ENCODE results near the gene TSPAN17. TPM values are rescaled to one million over a fixed set of nuclear protein-coding genes. Genes with fewer than 3 reads are reported as not detected.

The TSPAN17 gene
- total RNA-seq, 2 experiments from 2014 or later = 24.6 to 26.3 TPM

GRCh38 chr5:176700239-176700847, 53.1 kb downstream of the TSPAN17 start:
- H3K9me3 Mint-ChIP-seq = no peaks in the 10 kb centered on the region
- peak; percentile 39 for ATAC-seq
- intact Hi-C loops (cut with micrococcal nuclease) = no loop called here
- CTCF ChIA-PET = interaction anchor here (1.6 kb wide), 1 partner anchor 412 kb away, joined by 3 read pairs; no protein-coding TSS in a partner anchor
- no peak overlapping the region for H3K4me3 Mint-ChIP-seq
- H3K27me3 Mint-ChIP-seq = peaks cover 32% of the 10 kb centered on the region
- H3K36me3 Mint-ChIP-seq (ENCODE audit: low read depth) = no peaks in the 10 kb centered on the region
- H3K4me1 Mint-ChIP-seq (ENCODE audit: low read depth) = no peaks in the 10 kb centered on the region
- POLR2A ChIA-PET = no interaction called here
- peak; percentile 28 for DNase-seq
- peak; percentile 25 for TF ChIP-seq CTCF (IDR thresholded peaks at IDR 0.05)
- no peak overlapping the region for H3K27ac Mint-ChIP-seq

GRCh38 chr5:176702671-176703641, 55.7 kb downstream of the TSPAN17 start:
- intact Hi-C loops (cut with micrococcal nuclease) = no loop called here
- H3K27me3 Mint-ChIP-seq = peaks cover 29% of the 10 kb centered on the region
- DNase-seq = no peak
- TF ChIP-seq CTCF (IDR thresholded peaks at IDR 0.05) = no peak
- ChIA-PET CTCF (interaction anchor here (0.5 kb wide), 1 partner anchor 265 kb away, joined by 3 read pairs; no protein-coding TSS in a partner anchor), POLR2A (no interaction called here)
- H3K4me3 Mint-ChIP-seq = no peak overlapping the region
- H3K27ac Mint-ChIP-seq = no peak overlapping the region
- ATAC-seq = no peak
- H3K36me3 Mint-ChIP-seq (ENCODE audit: low read depth) = no peaks in the 10 kb centered on the region
- no peaks in the 10 kb centered on the region for H3K9me3 Mint-ChIP-seq
- no peaks in the 10 kb centered on the region for H3K4me1 Mint-ChIP-seq (ENCODE audit: low read depth)

GRCh38 chr5:176703857-176704256, 56.6 kb downstream of the TSPAN17 start:
- TF ChIP-seq CTCF (IDR thresholded peaks at IDR 0.05) = no peak
- ATAC-seq = no peak
- ChIA-PET POLR2A (no interaction called here), CTCF (no interaction called here)
- Mint-ChIP-seq H3K36me3 (ENCODE audit: low read depth) (no peaks in the 10 kb centered on the region), H3K9me3 (no peaks in the 10 kb centered on the region), H3K4me3 (no peak overlapping the region), H3K27me3 (peaks cover 26% of the 10 kb centered on the region), H3K4me1 (ENCODE audit: low read depth) (no peaks in the 10 kb centered on the region), H3K27ac (no peak overlapping the region)
- no peak for DNase-seq
- intact Hi-C loops (cut with micrococcal nuclease) = no loop called here

- POLR2A ChIA-PET = no interaction called here
- intact Hi-C loops (cut with micrococcal nuclease) = no loop called here
- CTCF ChIA-PET = no interaction called here
- peaks cover 26% of the 10 kb centered on the region for H3K27me3 Mint-ChIP-seq
- H3K4me1 Mint-ChIP-seq (ENCODE audit: low read depth) = no peaks in the 10 kb centered on the region
- DNase-seq = no peak
- H3K27ac Mint-ChIP-seq = no peak overlapping the region
- TF ChIP-seq CTCF (IDR thresholded peaks at IDR 0.05) = no peak
- H3K9me3 Mint-ChIP-seq = no peaks in the 10 kb centered on the region
- no peak overlapping the region for H3K4me3 Mint-ChIP-seq
- no peak for ATAC-seq
- H3K36me3 Mint-ChIP-seq (ENCODE audit: low read depth) = no peaks in the 10 kb centered on the region
Measured at GRCh38 chr5:176704355-176704754, 57.1 kb downstream of the TSPAN17 start.

GRCh38 chr5:176704817-176705216, 57.5 kb downstream of the TSPAN17 start:
- no peak for TF ChIP-seq CTCF (IDR thresholded peaks at IDR 0.05)
- Mint-ChIP-seq H3K4me1 (ENCODE audit: low read depth) (no peaks in the 10 kb centered on the region), H3K27me3 (peaks cover 26% of the 10 kb centered on the region), H3K4me3 (no peak overlapping the region), H3K27ac (no peak overlapping the region), H3K36me3 (ENCODE audit: low read depth) (no peaks in the 10 kb centered on the region), H3K9me3 (no peaks in the 10 kb centered on the region)
- intact Hi-C loops (cut with micrococcal nuclease) = no loop called here
- ChIA-PET POLR2A (no interaction called here), CTCF (interaction anchor here (1.0 kb wide), 1 partner anchor 44 kb away, joined by 3 read pairs; no protein-coding TSS in a partner anchor)
- no peak for ATAC-seq
- no peak for DNase-seq

Data from activated CD8-positive, alpha-beta T cell treated with anti-CD3 and anti-CD28 coated beads for 36 hours (primary cell).